OCI-LY1 (cell line): Measurements from ENCODE around the gene FDX2.

Experiments used
- H2AFZ ChIP-seq: fragments of 200-600 bp; sonication (generic), shearing (Covaris generic); 2 replicates; pipeline ENCODE4 v1.6.0; 2014; ENCODE audit warnings: antibody characterized with exemption, mild to moderate bottlenecking, low read length
- H3F3A ChIP-seq: fragments of 200-600 bp; sonication (generic), shearing (Covaris generic); 2 replicates; pipeline ENCODE4 v1.6.0; 2014; ENCODE audit warnings: mild to moderate bottlenecking, antibody characterized with exemption, low read length, moderate library complexity; ENCODE audit not compliant: insufficient read depth
- H3K27ac ChIP-seq: fragments of 200-600 bp; sonication (generic); 2 replicates; pipeline ENCODE4 v1.5.1; 2014; ENCODE audit warnings: low read length, mixed run types, mild to moderate bottlenecking, low read depth; ENCODE audit not compliant: poor library complexity, severe bottlenecking
- H3K27me3 ChIP-seq: fragments of 200-600 bp; sonication (generic); 2 replicates; pipeline ENCODE4 v1.6.0; 2014; ENCODE audit warnings: antibody characterized with exemption, mild to moderate bottlenecking, low read length, moderate library complexity; ENCODE audit not compliant: insufficient read depth
- H3K36me3 ChIP-seq: fragments of 200-600 bp; sonication (generic); 2 replicates; pipeline ENCODE4 v1.6.1; 2014; ENCODE audit warnings: mild to moderate bottlenecking, antibody characterized with exemption, low read length, moderate library complexity, mixed read lengths; ENCODE audit not compliant: insufficient read depth
- H3K4me1 ChIP-seq: fragments of 200-600 bp; sonication (generic); 2 replicates; pipeline ENCODE4 v1.5.1; 2014; ENCODE audit warnings: mild to moderate bottlenecking, low read length, moderate library complexity; ENCODE audit not compliant: insufficient read depth, severe bottlenecking
- H3K4me2 ChIP-seq: fragments of 200-600 bp; sonication (generic), shearing (Covaris generic); 2 replicates; pipeline ENCODE4 v1.6.1; 2014; ENCODE audit warnings: low read length
- H3K4me3 ChIP-seq: fragments of 200-600 bp; sonication (generic); 2 replicates; pipeline ENCODE4 v1.5.1; 2014; ENCODE audit warnings: low read length, low read depth, mild to moderate bottlenecking, mixed read lengths; ENCODE audit not compliant: poor library complexity, severe bottlenecking
- H3K79me2 ChIP-seq: fragments of 200-600 bp; shearing (Covaris generic); 2 replicates; pipeline ENCODE4 v1.6.1; 2016; ENCODE audit warnings: mixed run types, low read length, mixed read lengths; ENCODE audit not compliant: insufficient read depth
- H3K9ac ChIP-seq: fragments of 200-600 bp; sonication (generic), shearing (Covaris generic); 2 replicates; pipeline ENCODE4 v1.6.1; 2014; ENCODE audit warnings: mild to moderate bottlenecking, low read length, mixed read lengths
- H3K9me2 ChIP-seq: fragments of 200-600 bp; sonication (generic), shearing (Covaris generic); 2 replicates; pipeline ENCODE4 v1.6.1; 2014; ENCODE audit warnings: low read depth, mild to moderate bottlenecking, low read length, mixed read lengths
- H3K9me3 ChIP-seq: fragments of 200-600 bp; shearing (Covaris generic); 2 replicates; pipeline ENCODE4 v1.6.1; 2014; ENCODE audit warnings: low read length, mixed read lengths
- H4K20me1 ChIP-seq: fragments of 200-600 bp; sonication (generic), shearing (Covaris generic); 2 replicates; pipeline ENCODE4 v1.6.0; 2016; ENCODE audit warnings: mild to moderate bottlenecking, low read length; ENCODE audit not compliant: insufficient read depth
- CTCF ChIP-seq: fragments of 200-600 bp; sonication (generic), shearing (Covaris generic); IDR thresholded peaks from 2 replicates; pipeline ENCODE4 v1.5.1; 2017; ENCODE audit warnings: mild to moderate bottlenecking, antibody characterized with exemption, low read length, moderate library complexity, mixed read lengths
- EZH2 ChIP-seq: fragments of 200-600 bp; sonication (generic), shearing (Covaris generic); IDR thresholded peaks from 2 replicates; pipeline ENCODE4 v1.8.0; 2017; ENCODE audit warnings: borderline replicate concordance, mixed run types, mild to moderate bottlenecking, antibody characterized with exemption, low read length, moderate library complexity, mixed read lengths

The FDX2 gene

GRCh38 chr19:10321874-10322835 lies 6.3 kb upstream of the FDX2 start:
- Histone ChIP-seq H3K4me1 (peaks cover 18% of the 10 kb centered on the region), H4K20me1 (no peaks in the 10 kb centered on the region), H3K4me3 (no peak overlapping the region), H3K79me2 (no peaks in the 10 kb centered on the region), H3K36me3 (peaks cover 84% of the 10 kb centered on the region), H3K27ac (no peak overlapping the region), H3K9me3 (no peaks in the 10 kb centered on the region), H3K4me2 (no peak overlapping the region), H3K9ac (no peak overlapping the region), H3F3A (no peaks in the 10 kb centered on the region; the same call in 1 of the 2 replicates), H3K9me2 (no peaks in the 10 kb centered on the region), H2AFZ (no peak overlapping the region), H3K27me3 (no peaks in the 10 kb centered on the region)
- TF ChIP-seq CTCF (no peak), EZH2 (no peak)

DNA sequence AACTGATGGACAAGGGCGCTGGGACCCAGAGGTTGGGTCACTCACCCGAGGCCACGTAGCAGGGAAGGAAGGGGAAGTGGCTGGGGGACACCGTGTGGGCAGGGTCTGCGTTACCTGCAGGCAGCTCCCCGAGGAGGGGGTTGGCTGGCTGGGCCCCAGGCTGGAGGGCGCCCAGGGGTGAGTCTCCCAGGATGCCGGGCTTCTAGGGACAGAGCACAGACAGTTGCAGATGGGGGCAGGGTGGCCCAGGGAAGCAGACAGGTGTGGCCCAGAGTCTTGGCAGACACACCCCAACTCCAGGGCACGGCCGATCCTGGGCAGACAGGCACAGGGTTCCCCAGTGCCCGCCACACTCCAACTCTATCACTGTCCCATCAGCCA lies 5.6 kb upstream of the FDX2 start:
- Histone ChIP-seq H3F3A (no peaks in the 10 kb centered on the region; the same call in 1 of the 2 replicates), H3K27me3 (no peaks in the 10 kb centered on the region), H2AFZ (no peak overlapping the region), H3K79me2 (no peaks in the 10 kb centered on the region), H3K4me1 (peaks cover 12% of the 10 kb centered on the region), H3K36me3 (peaks cover 86% of the 10 kb centered on the region), H3K9me2 (no peaks in the 10 kb centered on the region), H3K4me2 (no peak overlapping the region), H3K4me3 (no peak overlapping the region), H3K27ac (no peak overlapping the region), H3K9ac (no peak overlapping the region), H3K9me3 (no peaks in the 10 kb centered on the region), H4K20me1 (no peaks in the 10 kb centered on the region)
- TF ChIP-seq EZH2, result no peak
- TF ChIP-seq CTCF, result no peak

DNA sequence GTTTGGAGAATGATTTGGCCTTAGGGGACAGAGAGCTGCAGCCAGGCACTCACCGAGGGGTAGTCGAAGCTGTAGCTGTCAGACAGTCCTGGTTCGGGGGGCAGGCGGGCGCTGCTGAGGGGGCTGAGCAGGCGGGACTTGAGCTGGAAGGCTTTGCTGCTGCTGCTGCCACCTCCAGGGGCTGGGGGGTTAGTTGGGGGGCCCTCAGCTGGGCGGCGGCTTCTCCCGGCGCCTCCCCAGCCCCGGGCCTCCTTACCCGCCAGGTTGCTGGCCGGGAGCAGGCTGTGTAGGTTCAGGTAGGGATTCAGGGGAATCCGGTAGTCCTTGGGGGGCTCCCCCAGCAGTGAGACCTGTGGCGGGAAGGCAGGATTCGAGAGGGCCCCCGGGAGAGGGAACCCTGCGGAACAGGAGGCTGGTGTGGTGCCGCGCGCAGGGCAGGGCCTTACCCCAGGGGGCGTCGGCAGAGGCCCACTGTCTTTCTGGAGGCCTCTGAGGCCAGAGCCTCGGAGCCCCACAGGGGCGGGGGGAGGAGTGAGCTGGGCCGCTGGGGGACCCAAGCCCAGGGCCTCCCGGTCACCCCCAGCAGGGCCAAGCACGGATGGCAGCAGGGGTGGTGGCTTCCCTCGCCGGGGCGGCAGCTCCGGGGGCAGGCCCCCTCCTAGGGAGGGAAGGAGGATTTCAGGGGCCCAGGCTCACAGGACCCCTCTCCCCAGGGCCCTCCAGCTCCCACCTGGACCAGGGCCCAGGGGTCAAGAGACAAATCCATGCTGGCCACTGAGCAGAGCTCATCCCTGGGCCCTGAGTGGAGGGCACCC lies 5.0 kb upstream of the FDX2 start:
- Histone ChIP-seq H3K4me3 (no peak overlapping the region), H4K20me1 (no peaks in the 10 kb centered on the region), H3K4me2 (no peak overlapping the region), H2AFZ (no peak overlapping the region), H3K9me2 (no peaks in the 10 kb centered on the region), H3F3A (no peaks in the 10 kb centered on the region), H3K27ac (no peak overlapping the region), H3K9me3 (no peaks in the 10 kb centered on the region), H3K36me3 (peaks cover 85% of the 10 kb centered on the region), H3K27me3 (no peaks in the 10 kb centered on the region), H3K79me2 (no peaks in the 10 kb centered on the region), H3K4me1 (peaks cover 14% of the 10 kb centered on the region), H3K9ac (no peak overlapping the region)
- no peak for TF ChIP-seq CTCF
- no peak for TF ChIP-seq EZH2
